ENCODE measurements around the gene MYT1. TPM values are rescaled to one million over a fixed set of nuclear protein-coding genes. Genes with fewer than 3 reads are reported as not detected.

MYT1 gene
- total RNA-seq, 1 donor from 2014 or later, result 1.2 TPM

DNA sequence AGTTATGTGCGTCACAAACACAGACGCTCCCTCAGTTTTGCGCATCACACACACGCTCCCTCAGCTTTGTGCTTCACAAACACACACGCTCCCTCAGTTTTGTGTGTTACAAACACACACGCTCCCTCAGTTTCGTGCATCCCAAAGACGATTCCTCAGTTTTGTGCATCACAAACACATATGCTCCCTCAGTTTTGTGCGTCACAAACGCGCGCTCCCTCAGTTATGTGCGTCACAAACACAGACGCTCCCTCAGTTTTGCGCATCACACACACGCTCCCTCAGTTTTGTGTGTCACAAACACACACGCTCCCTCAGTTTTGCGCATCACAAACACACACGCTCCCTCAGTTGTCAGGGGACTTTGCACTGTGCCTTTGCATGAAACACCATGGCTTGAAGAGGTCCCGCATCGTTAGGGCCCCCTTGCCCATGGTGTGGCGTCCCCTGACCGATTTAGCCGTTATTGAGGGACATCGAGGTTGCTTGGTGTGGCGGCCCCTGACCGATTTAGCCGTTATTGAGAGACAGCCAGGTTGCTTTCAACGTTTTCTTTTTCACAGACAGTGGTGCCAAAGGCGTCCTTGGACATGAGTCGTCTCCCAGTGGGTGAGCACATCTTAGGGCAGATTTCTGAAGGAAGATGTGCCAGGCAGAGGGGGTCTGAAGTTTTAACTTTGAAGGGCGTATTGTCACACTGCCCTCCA is 28.1 kb upstream of the MYT1 start:
- Histone ChIP-seq H3K36me3 (no peaks in the 10 kb centered on the region), H3K27ac (no peak overlapping the region), H3K4me1 (peaks cover 22% of the 10 kb centered on the region), H3F3A (ENCODE audit: low read depth) (peaks cover 10% of the 10 kb centered on the region), H4K20me1 (ENCODE audit: low read depth) (no peaks in the 10 kb centered on the region), H3K4me2 (no peak overlapping the region), H3K79me2 (ENCODE audit: low read depth) (no peaks in the 10 kb centered on the region), H3K9me3 (ENCODE audit: low read depth) (no peaks in the 10 kb centered on the region), H2AFZ (replicated peaks) (no peak overlapping the region), H3K9ac (no peak overlapping the region), H3K4me3 (no peak overlapping the region), H3K27me3 (no peaks in the 10 kb centered on the region)
- Mint-ChIP-seq H3K4me1 (peaks cover 21% of the 10 kb centered on the region), H3K36me3 (no peaks in the 10 kb centered on the region), H3K9me3 (no peaks in the 10 kb centered on the region), H3K27me3 (ENCODE audit: insufficient read depth, low read depth) (peaks cover 16% of the 10 kb centered on the region), H3K4me3 (no peak overlapping the region), H3K27ac (no peak overlapping the region)
- DNase-seq (ENCODE audit: low spot score), result no peak
- no peak for TF ChIP-seq CTCF (IDR thresholded peaks at IDR 0.05)
- TF ChIP-seq EZH2phosphoT487 (IDR thresholded peaks at IDR 0.05), result no peak
- TF ChIP-seq EZH2 (IDR thresholded peaks at IDR 0.05), result no peak

- DNase-seq (ENCODE audit: low spot score), result no peak
- H3K4me1 Mint-ChIP-seq, result peaks cover 28% of the 10 kb centered on the region
Observed at GRCh38 chr20:64137598-64138031, 26.6 kb upstream of the MYT1 start.

GRCh38 chr20:64138276-64138815 is 25.9 kb upstream of the MYT1 start:
- H3K27ac Mint-ChIP-seq, result no peak overlapping the region
- Histone ChIP-seq H4K20me1 (ENCODE audit: low read depth) (no peaks in the 10 kb centered on the region), H3K4me3 (no peak overlapping the region), H3K79me2 (ENCODE audit: low read depth) (no peaks in the 10 kb centered on the region), H3K27me3 (no peaks in the 10 kb centered on the region), H3K36me3 (no peaks in the 10 kb centered on the region), H3K27ac (no peak overlapping the region), H3K9ac (no peak overlapping the region), H2AFZ (replicated peaks) (no peak overlapping the region), H3F3A (ENCODE audit: low read depth) (peaks cover 15% of the 10 kb centered on the region), H3K4me1 (peaks cover 35% of the 10 kb centered on the region), H3K4me2 (no peak overlapping the region), H3K9me3 (ENCODE audit: low read depth) (no peaks in the 10 kb centered on the region)
- no peaks in the 10 kb centered on the region for H3K9me3 Mint-ChIP-seq
- no peak for DNase-seq (ENCODE audit: low spot score)
- H3K36me3 Mint-ChIP-seq, result no peaks in the 10 kb centered on the region
- peaks cover 19% of the 10 kb centered on the region for H3K27me3 Mint-ChIP-seq (ENCODE audit: insufficient read depth, low read depth)
- peaks cover 36% of the 10 kb centered on the region for H3K4me1 Mint-ChIP-seq
- TF ChIP-seq EZH2phosphoT487 (IDR thresholded peaks at IDR 0.05) (no peak), EZH2 (IDR thresholded peaks at IDR 0.05) (no peak), CTCF (IDR thresholded peaks at IDR 0.05) (no peak)
- H3K4me3 Mint-ChIP-seq, result no peak overlapping the region

More at GRCh38 chr20:64137598-64138031, 26.6 kb upstream of the MYT1 start:
- Histone ChIP-seq H3K27me3 (no peaks in the 10 kb centered on the region), H3F3A (ENCODE audit: low read depth) (peaks cover 12% of the 10 kb centered on the region), H3K4me3 (no peak overlapping the region), H3K79me2 (ENCODE audit: low read depth) (no peaks in the 10 kb centered on the region), H3K9me3 (ENCODE audit: low read depth) (no peaks in the 10 kb centered on the region), H3K36me3 (no peaks in the 10 kb centered on the region), H4K20me1 (ENCODE audit: low read depth) (no peaks in the 10 kb centered on the region), H3K27ac (no peak overlapping the region), H3K4me2 (no peak overlapping the region), H3K4me1 (peaks cover 28% of the 10 kb centered on the region), H2AFZ (replicated peaks) (no peak overlapping the region), H3K9ac (no peak overlapping the region)
- Mint-ChIP-seq H3K27me3 (ENCODE audit: insufficient read depth, low read depth) (peaks cover 14% of the 10 kb centered on the region), H3K36me3 (no peaks in the 10 kb centered on the region), H3K27ac (no peak overlapping the region), H3K9me3 (no peaks in the 10 kb centered on the region), H3K4me3 (no peak overlapping the region)
- TF ChIP-seq EZH2phosphoT487 (IDR thresholded peaks at IDR 0.05), result no peak
- no peak for TF ChIP-seq CTCF (IDR thresholded peaks at IDR 0.05)
- no peak for TF ChIP-seq EZH2 (IDR thresholded peaks at IDR 0.05)

Data from neural progenitor cell (in vitro differentiated cells).